ENCODE measurements around the gene UGT3A2. TPM values are rescaled to one million over a fixed set of nuclear protein-coding genes. Genes with fewer than 3 reads are reported as not detected.

The UGT3A2 gene
- total and polyA plus RNA-seq, 2 of the 8 experiments (the other 6 are each of a cell fraction or from before 2014, with no cell fraction given): 19.4 to 28.8 TPM

DNA sequence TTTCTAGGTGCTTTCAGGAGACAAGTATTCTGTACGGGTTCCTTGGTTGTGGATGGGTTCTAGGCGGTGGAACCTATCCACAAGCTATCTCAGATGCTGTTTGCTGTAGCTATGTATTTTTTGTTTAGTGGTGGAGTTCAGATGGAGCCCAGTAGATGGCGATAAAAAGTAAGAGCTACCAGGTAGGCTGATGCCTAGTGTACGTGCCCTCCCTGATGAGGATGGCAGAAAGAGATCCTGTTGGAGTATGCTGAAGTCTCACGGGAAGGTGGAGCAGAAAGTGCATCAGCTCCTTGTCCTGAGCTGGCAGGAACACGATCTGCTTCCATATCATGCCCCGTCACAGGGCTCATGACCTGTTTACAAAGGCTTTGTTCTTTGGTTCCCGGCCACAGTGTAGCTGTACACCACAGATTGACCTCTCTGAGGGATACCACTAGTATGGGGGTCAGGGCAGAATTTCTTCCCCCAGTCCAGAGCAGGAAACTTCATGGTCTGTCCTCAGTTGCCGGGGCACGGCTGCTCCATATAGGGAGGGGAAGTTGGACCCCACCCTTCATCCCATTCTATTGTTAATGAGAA lies 12.6 kb upstream of the UGT3A2 start (continued):
- no peak for TF ChIP-seq SIX5 (IDR thresholded peaks at IDR 0.05; ENCODE audit: low read depth, low read length)
- no peak for TF ChIP-seq GTF2F1 (IDR thresholded peaks at IDR 0.05; ENCODE audit: borderline replicate concordance, low read depth, low read length)
- TF ChIP-seq RNF2 (IDR thresholded peaks at IDR 0.05; ENCODE audit: borderline replicate concordance, low read depth, low read length, missing control alignments, poor library complexity, severe bottlenecking): no peak
- TF ChIP-seq CBX5 (IDR thresholded peaks at IDR 0.05; ENCODE audit: low read depth, low read length): no peak
- peak; percentile 41; the same call in 1 of the 2 replicates for TF ChIP-seq BRCA1 (IDR thresholded peaks at IDR 0.05; ENCODE audit: low read depth, low read length)
- peak; percentile 69 for TF ChIP-seq CHD2 (IDR thresholded peaks at IDR 0.05; ENCODE audit: low read length)
- TF ChIP-seq CREB1 (IDR thresholded peaks at IDR 0.05): peak; percentile 44; the same call in 1 of the 2 replicates
- 0 out of 2 replicates have a peak, but pooled peaks have one; percentile 30 for TF ChIP-seq SP1 (IDR thresholded peaks at IDR 0.05; ENCODE audit: low read depth, low read length)
- peak in 2 of 3 experiments; percentile 65 to 79; a peak in 3 of 4 replicates for TF ChIP-seq CTCF (IDR thresholded peaks at IDR 0.05; ENCODE audit: control extremely low read depth in 1 of 3, insufficient read depth in 1 of 3, low read depth in 1 of 3, low read length in 3 of 3)

Measured in H1 (cell line).